ENCODE data around the gene NXT2. TPM values are rescaled to one million over a fixed set of nuclear protein-coding genes. Genes with fewer than 3 reads are reported as not detected.

Gene NXT2
- total RNA-seq, 1 experiment from 2014 or later: 20.3 TPM

- Histone ChIP-seq H3K9me3 (ENCODE audit: control insufficient read depth, low read depth, low read length) (no peaks in the 10 kb centered on the region), H4K8ac (replicated peaks; ENCODE audit: insufficient read length, low read depth, low read length) (no peak overlapping the region), H3K4me1 (ENCODE audit: insufficient read depth, low read length) (peaks cover 2% of the 10 kb centered on the region; the same call in 1 of the 2 replicates), H3K4ac (ENCODE audit: low read depth, low read length) (no peak overlapping the region), H3K27me3 (ENCODE audit: insufficient read depth, low read length) (no peaks in the 10 kb centered on the region), H4K20me1 (ENCODE audit: control insufficient read depth, insufficient read depth, insufficient read length) (no peaks in the 10 kb centered on the region), H3K14ac (ENCODE audit: insufficient read depth, low read length) (no peak overlapping the region), H2BK12ac (ENCODE audit: insufficient read length, low read depth, low read length) (no peak overlapping the region), H3K23ac (ENCODE audit: insufficient read length, low read depth, low read length) (no peak overlapping the region), H2BK15ac (ENCODE audit: low read depth, low read length) (no peak overlapping the region), H3K4me2 (ENCODE audit: insufficient read depth, insufficient read length, low read length) (no peak overlapping the region), H2AK5ac (ENCODE audit: insufficient read length, low read length) (no peak overlapping the region), H3K9ac (ENCODE audit: extremely low read depth, insufficient read length, low read length) (no peak overlapping the region), H2BK5ac (ENCODE audit: insufficient read length, low read length) (no peak overlapping the region), H3T11ph (ENCODE audit: low read length) (no peak overlapping the region), H4K91ac (ENCODE audit: insufficient read length, low read depth, low read length) (no peak overlapping the region), H3K56ac (ENCODE audit: insufficient read length, low read depth, low read length) (no peak overlapping the region), H3K18ac (ENCODE audit: insufficient read length, low read depth, low read length) (no peak overlapping the region), H4K5ac (ENCODE audit: insufficient read length, low read depth, low read length) (no peak overlapping the region), H3K27ac (ENCODE audit: insufficient read length, low read depth, low read length) (no peak overlapping the region), H2BK20ac (ENCODE audit: low read depth, low read length, poor library complexity, severe bottlenecking) (no peak overlapping the region), H2AFZ (ENCODE audit: low read length) (no peak overlapping the region), H3K79me1 (ENCODE audit: insufficient read depth, low read depth, low read length, poor library complexity, severe bottlenecking) (no peaks in the 10 kb centered on the region), H2BK120ac (ENCODE audit: low read depth, low read length, poor library complexity, severe bottlenecking) (no peak overlapping the region), H3K79me2 (ENCODE audit: insufficient read depth, low read length) (no peaks in the 10 kb centered on the region), H3K23me2 (ENCODE audit: insufficient read length, low read depth, low read length, poor library complexity, severe bottlenecking) (no peaks in the 10 kb centered on the region)
- Mint-ChIP-seq H3K36me3 (ENCODE audit: insufficient read depth in 1 of 3, low read depth in 3 of 3) (no peaks in the 10 kb centered on the region), H3K4me3 (no peak overlapping the region), H3K9me3 (peaks cover 0 to 4% of the 10 kb centered on the region in 2 experiments; a peak in 1 of 5 replicates), H3K27me3 (ENCODE audit: low read depth) (no peaks in the 10 kb centered on the region), H3K4me1 (peaks cover 10 to 11% of the 10 kb centered on the region in 2 experiments), H3K27ac (no peak overlapping the region)
- TF ChIP-seq CTCF (conservative IDR thresholded peaks at IDR 0.05): no peak
- no peak for DNase-seq
- WGBS (ENCODE audit: extremely low coverage, insufficient read length, low lambda C conversion rate): no CpG with 5 or more reads among the region's 4 CpGs
These were observed 49.0 kb upstream of the NXT2 start for GRCh38 chrX:109487640-109488039.

Data from H9 (cell line).